Glutamatergic neuron (in vitro differentiated cells): ENCODE data around the gene UBR4. TPM values are rescaled to one million over a fixed set of nuclear protein-coding genes. Genes with fewer than 3 reads are reported as not detected.

Source experiments
- DNase-seq: peaks from one replicate; pipeline ENCODE4 v3.0.0; 2022
- H3K27ac Mint-ChIP-seq: one replicate; pipeline ENCODE4 v1.8.0; 2020; ENCODE audit warnings: mild to moderate bottlenecking, mixed read lengths, inconsistent platforms; ENCODE audit not compliant: unreplicated experiment
- H3K27me3 Mint-ChIP-seq: one replicate; pipeline ENCODE4 v1.8.0; 2020; ENCODE audit warnings: mild to moderate bottlenecking, moderate library complexity, mixed read lengths, inconsistent platforms; ENCODE audit not compliant: unreplicated experiment
- H3K36me3 Mint-ChIP-seq: one replicate; pipeline ENCODE4 v1.8.0; 2020; ENCODE audit warnings: mild to moderate bottlenecking, mixed read lengths, inconsistent platforms; ENCODE audit not compliant: unreplicated experiment
- H3K4me1 Mint-ChIP-seq: one replicate; pipeline ENCODE4 v1.8.0; 2020; ENCODE audit warnings: mild to moderate bottlenecking, low read depth, mixed read lengths, inconsistent platforms; ENCODE audit not compliant: unreplicated experiment
- H3K4me3 Mint-ChIP-seq: one replicate; pipeline ENCODE4 v1.8.0; 2020; ENCODE audit warnings: mild to moderate bottlenecking, mixed read lengths, inconsistent platforms; ENCODE audit not compliant: unreplicated experiment
- H3K9me3 Mint-ChIP-seq: one replicate; pipeline ENCODE4 v1.8.0; 2020; ENCODE audit warnings: mild to moderate bottlenecking, moderate library complexity, mixed read lengths, inconsistent platforms; ENCODE audit not compliant: unreplicated experiment
- total RNA-seq: library from RNA; stranded (reverse); fragmentation: NEBNext Ultra II Directional; extraction: Animal tissue kit (Norgen Biotek cat#: 25700); gene quantifications from one replicate; pipeline ENCODE4 v1.2.1, GENCODE V29; 2021; ENCODE audit not compliant: unreplicated experiment
- TF ChIP-seq, protein P1 (sequence below): fragments of 200-600 bp; sonication (generic); IDR thresholded peaks from one replicate; pipeline ENCODE4 v1.5.0; 2021; ENCODE audit not compliant: partially characterized antibody, unreplicated experiment

The UBR4 gene
- total RNA-seq, 1 donor from 2014 or later: 176 TPM

DNA sequence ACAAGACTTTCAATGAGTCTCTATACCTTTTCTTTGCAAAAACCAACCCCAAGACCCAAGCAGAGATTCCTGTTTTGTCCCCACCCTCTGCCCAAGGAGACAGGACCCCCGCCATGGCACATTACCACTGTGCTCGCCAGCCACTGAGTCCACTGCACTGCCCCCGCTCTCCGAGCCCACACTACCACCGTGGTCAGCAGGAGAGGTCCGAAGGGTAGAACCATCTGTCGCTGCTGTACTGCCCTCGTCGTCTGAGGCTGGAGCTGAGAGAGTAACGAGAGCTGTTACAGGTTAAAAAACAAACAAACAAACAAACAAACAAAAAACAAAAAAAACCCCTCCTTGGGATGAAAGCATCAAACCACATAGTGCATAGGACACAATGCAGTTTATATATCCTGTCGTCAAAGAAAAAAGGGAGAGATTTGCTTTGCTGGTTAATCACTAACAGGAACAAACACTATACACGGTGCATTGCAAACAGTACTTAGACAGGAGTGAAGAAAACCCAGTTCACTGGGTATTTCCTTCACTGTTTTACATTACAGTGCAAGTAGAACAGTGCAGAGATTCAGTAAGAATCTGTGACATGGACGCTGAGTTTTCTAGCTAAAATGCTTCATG is 71.0 kb downstream of the UBR4 start:
- TF ChIP-seq, protein P1, sequence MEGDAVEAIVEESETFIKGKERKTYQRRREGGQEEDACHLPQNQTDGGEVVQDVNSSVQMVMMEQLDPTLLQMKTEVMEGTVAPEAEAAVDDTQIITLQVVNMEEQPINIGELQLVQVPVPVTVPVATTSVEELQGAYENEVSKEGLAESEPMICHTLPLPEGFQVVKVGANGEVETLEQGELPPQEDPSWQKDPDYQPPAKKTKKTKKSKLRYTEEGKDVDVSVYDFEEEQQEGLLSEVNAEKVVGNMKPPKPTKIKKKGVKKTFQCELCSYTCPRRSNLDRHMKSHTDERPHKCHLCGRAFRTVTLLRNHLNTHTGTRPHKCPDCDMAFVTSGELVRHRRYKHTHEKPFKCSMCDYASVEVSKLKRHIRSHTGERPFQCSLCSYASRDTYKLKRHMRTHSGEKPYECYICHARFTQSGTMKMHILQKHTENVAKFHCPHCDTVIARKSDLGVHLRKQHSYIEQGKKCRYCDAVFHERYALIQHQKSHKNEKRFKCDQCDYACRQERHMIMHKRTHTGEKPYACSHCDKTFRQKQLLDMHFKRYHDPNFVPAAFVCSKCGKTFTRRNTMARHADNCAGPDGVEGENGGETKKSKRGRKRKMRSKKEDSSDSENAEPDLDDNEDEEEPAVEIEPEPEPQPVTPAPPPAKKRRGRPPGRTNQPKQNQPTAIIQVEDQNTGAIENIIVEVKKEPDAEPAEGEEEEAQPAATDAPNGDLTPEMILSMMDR: no peak
- Mint-ChIP-seq H3K27me3 (no peaks in the 10 kb centered on the region), H3K4me1 (no peaks in the 10 kb centered on the region), H3K9me3 (no peaks in the 10 kb centered on the region), H3K4me3 (no peak overlapping the region), H3K27ac (no peak overlapping the region), H3K36me3 (peaks cover 11% of the 10 kb centered on the region)
- DNase-seq: no peak

DNA sequence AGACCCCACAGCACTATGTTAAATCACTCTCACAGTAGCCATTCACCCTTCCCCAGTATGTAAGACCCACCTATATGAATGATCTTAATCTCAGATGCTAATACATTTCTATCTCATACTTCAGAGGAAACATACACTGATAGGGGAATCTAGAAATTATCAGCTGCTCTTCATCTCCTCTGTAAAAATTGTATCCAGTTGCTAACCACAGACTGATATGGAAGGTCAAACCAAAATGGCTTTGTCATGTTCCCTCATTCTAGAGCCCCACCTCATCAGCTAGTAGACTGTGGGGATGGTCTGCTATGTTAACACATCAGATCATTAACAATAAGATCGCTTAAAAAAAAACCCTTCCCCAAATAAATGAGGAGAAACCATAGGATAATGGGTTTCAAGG is 71.7 kb downstream of the UBR4 start:
- no peak overlapping the region for H3K27ac Mint-ChIP-seq
- DNase-seq: no peak

GRCh38 chr1:19137158-19137557 is 72.9 kb downstream of the UBR4 start:
- no peaks in the 10 kb centered on the region for H3K27me3 Mint-ChIP-seq
- no peak overlapping the region for H3K4me3 Mint-ChIP-seq

More for the DNA sequence above, 71.7 kb downstream of the UBR4 start:
- Mint-ChIP-seq H3K36me3 (peaks cover 13% of the 10 kb centered on the region), H3K9me3 (no peaks in the 10 kb centered on the region), H3K4me1 (no peaks in the 10 kb centered on the region), H3K27me3 (no peaks in the 10 kb centered on the region), H3K4me3 (no peak overlapping the region)
- TF ChIP-seq, protein P1: no peak

GRCh38 chr1:19133360-19133759 is 76.7 kb downstream of the UBR4 start:
- peaks cover 17% of the 10 kb centered on the region for H3K36me3 Mint-ChIP-seq
- no peak for DNase-seq
- no peaks in the 10 kb centered on the region for H3K4me1 Mint-ChIP-seq
- H3K4me3 Mint-ChIP-seq: no peak overlapping the region
- H3K9me3 Mint-ChIP-seq: no peaks in the 10 kb centered on the region
- H3K27me3 Mint-ChIP-seq: no peaks in the 10 kb centered on the region
- no peak overlapping the region for H3K27ac Mint-ChIP-seq
- TF ChIP-seq, protein P1: no peak

More at GRCh38 chr1:19137158-19137557, 72.9 kb downstream of the UBR4 start:
- DNase-seq: no peak
- H3K9me3 Mint-ChIP-seq: no peaks in the 10 kb centered on the region
- peaks cover 17% of the 10 kb centered on the region for H3K36me3 Mint-ChIP-seq
- H3K27ac Mint-ChIP-seq: no peak overlapping the region
- TF ChIP-seq, protein P1: no peak
- no peaks in the 10 kb centered on the region for H3K4me1 Mint-ChIP-seq

GRCh38 chr1:19130468-19130867 is 79.6 kb downstream of the UBR4 start:
- H3K27ac Mint-ChIP-seq: no peak overlapping the region
- no peaks in the 10 kb centered on the region for H3K4me1 Mint-ChIP-seq
- no peak for DNase-seq
- TF ChIP-seq, protein P1: no peak
- no peak overlapping the region for H3K4me3 Mint-ChIP-seq
- peaks cover 12% of the 10 kb centered on the region for H3K36me3 Mint-ChIP-seq
- H3K9me3 Mint-ChIP-seq: no peaks in the 10 kb centered on the region
- H3K27me3 Mint-ChIP-seq: no peaks in the 10 kb centered on the region
